IPS-15b (cell line): Measurements from ENCODE around the gene CCDC18.
"Not testable (repeated sequence)": the region's sequence is repeated elsewhere in the genome, so short reads cannot be mapped to it uniquely, and the experiment has no call there.

ENCODE experiments used
- H3K27me3 ChIP-seq: one replicate; pipeline ENCODE4 v1.6.1; 2013; ENCODE audit warnings: low read length; ENCODE audit not compliant: control insufficient read depth, insufficient read depth
- H3K36me3 ChIP-seq: one replicate; pipeline ENCODE4 v1.6.1; 2013; ENCODE audit warnings: low read length; ENCODE audit not compliant: control insufficient read depth, insufficient read depth
- H3K4me1 ChIP-seq: one replicate; pipeline ENCODE4 v1.6.1; 2013; ENCODE audit warnings: mild to moderate bottlenecking, low read length; ENCODE audit not compliant: control insufficient read depth, insufficient read depth
- H3K4me3 ChIP-seq: one replicate; pipeline ENCODE4 v1.5.1; 2013; ENCODE audit warnings: low read depth, low read length
- H3K9ac ChIP-seq: one replicate; pipeline ENCODE4 v1.6.1; 2013; ENCODE audit warnings: low read depth, mild to moderate bottlenecking, low read length
- H3K9me3 ChIP-seq: one replicate; pipeline ENCODE4 v1.6.1; 2013; ENCODE audit warnings: mild to moderate bottlenecking, low read length; ENCODE audit not compliant: control insufficient read depth, insufficient read depth

Gene CCDC18

DNA sequence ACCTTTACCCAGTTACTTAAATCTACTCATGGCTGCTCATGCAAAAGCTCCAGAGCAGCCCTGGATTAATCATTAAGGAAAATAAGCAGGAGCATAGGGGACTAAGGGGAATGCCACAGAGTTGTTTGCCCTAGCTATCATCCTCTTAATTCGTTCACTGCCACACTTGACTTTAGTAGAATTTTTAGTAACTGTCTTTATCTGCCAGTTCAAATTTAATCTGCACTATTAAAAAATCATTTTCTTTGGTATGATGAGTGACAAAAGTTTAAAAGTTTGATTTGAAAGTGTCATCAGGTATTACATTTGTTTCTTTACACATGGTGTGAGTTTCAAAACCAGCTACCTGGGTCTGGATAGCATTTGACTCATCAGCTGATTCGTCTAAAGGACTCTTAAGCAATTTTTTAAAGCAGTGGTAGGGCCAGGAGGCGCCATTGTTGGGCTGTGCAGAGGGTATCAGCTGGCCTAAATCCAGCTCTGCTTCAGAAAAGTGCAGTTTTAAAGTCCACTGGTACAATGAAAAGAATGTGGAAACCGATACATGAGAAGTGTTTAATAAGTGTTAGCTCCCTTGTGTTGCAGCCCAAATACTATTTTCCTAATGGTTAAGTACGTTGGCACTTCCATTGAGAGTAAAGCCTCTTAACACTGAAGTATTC lies 95.2 kb downstream of the CCDC18 start:
- Histone ChIP-seq H3K4me3 (no peak overlapping the region), H3K4me1 (peaks cover 15% of the 10 kb centered on the region), H3K9ac (no peak overlapping the region), H3K9me3 (no peaks in the 10 kb centered on the region), H3K36me3 (no peaks in the 10 kb centered on the region), H3K27me3 (no peaks in the 10 kb centered on the region)

DNA sequence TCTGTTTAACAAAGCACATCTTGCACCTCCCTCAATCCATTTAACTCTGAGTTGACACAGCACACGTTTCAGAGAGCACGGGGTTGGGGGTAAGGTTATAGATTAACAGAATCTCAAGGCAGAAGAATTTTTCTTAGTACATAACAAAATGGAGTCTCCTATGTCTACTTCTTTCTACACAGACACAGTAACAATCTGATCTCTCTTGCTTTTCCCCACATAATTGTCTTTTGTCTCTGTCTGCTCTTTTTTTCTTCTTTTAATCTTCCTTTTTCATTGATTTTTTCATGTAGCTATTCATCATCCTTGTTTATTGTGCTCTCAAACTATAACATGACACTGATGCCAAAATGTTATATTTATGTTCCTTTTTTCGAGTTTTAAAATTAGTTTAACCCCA lies 97.0 kb downstream of the CCDC18 start:
- H3K9ac ChIP-seq = not testable (repeated sequence)
- peak overlapping the region; percentile 19 for H3K4me3 ChIP-seq

DNA sequence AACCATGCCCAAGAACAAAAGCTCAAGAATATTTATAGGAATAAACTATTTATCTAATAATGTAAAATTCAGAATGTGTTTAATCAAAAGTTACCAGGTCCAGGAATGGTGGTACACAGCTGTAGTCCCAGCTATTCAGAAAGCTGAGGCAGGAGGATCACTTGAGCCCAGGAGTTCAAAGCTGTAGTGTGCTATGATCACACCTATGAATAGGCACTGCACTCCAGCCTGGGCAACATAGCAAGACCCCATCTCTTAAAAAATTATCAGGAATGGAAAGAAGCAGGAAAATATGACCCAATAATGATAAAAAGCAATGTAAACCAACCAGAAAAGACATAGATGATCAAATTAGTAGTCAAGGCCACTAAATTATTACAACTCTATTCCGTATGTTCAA lies 103.0 kb downstream of the CCDC18 start:
- H3K4me3 ChIP-seq = no peak overlapping the region
- no peaks in the 10 kb centered on the region for H3K4me1 ChIP-seq
- peaks cover under 1% of the 10 kb centered on the region for H3K36me3 ChIP-seq
- no peak overlapping the region for H3K9ac ChIP-seq
- peaks cover 4% of the 10 kb centered on the region for H3K9me3 ChIP-seq
- H3K27me3 ChIP-seq = no peaks in the 10 kb centered on the region

More for the DNA sequence above, 97.0 kb downstream of the CCDC18 start:
- not testable (repeated sequence) for H3K27me3 ChIP-seq, H3K36me3 ChIP-seq, H3K9me3 ChIP-seq
- peaks cover 15% of the 10 kb centered on the region for H3K4me1 ChIP-seq

DNA sequence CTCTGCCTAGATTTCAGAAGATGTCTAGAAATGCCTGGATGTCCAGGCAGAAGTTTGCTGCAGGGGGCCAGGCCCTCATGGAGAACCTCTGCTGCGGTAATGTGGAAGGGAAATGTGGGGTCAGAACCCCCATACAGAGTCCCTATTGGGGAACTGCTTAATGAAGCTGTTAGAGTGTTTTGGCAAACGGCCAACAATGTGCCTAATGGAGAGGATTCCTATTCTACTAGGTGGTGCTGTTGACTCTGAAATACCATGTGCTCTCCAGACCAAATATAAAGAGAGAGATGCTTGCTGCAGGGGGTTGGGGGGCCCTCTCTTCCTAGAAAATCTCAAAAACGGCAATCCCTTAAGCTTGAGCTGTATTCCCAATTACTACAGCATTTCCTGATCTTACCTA lies 108.0 kb downstream of the CCDC18 start:
- H3K36me3 ChIP-seq = peaks cover 3% of the 10 kb centered on the region
- H3K9me3 ChIP-seq = peaks cover 4% of the 10 kb centered on the region
- H3K4me1 ChIP-seq = no peaks in the 10 kb centered on the region
- no peak overlapping the region for H3K9ac ChIP-seq
- no peaks in the 10 kb centered on the region for H3K27me3 ChIP-seq
- H3K4me3 ChIP-seq = no peak overlapping the region

DNA sequence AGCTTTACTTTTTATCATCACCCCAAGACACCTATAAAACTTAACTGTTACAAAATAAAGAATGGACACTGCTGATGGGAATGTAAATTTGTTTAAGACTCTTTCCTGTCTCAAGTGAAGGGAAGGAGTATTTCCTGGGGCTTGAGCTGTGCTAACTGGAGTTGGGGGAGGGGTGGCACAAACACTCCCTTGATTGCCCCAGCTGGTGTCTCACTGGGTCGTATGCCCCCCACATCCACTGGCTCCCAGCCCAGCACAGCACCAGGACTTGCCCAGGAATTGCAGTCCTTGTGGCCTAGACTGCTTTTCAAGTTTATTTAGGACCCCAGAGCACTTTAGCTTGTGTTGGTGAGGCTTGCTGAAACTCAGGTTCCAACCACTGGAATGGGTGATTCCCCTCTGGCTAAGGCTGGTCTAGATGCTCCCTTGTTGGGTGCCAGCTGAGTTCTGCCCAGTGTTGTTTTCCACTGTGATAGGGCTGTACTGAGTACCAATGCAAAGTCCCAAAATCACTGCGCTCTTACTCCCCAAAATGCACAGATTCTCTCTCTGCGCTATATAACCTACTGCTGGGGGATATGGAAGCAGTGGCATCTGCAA lies 116.1 kb downstream of the CCDC18 start:
- H3K4me1 ChIP-seq = peaks cover 10% of the 10 kb centered on the region
- no peaks in the 10 kb centered on the region for H3K27me3 ChIP-seq
- no peak overlapping the region for H3K4me3 ChIP-seq
- no peaks in the 10 kb centered on the region for H3K36me3 ChIP-seq
- no peaks in the 10 kb centered on the region for H3K9me3 ChIP-seq
- no peak overlapping the region for H3K9ac ChIP-seq

DNA sequence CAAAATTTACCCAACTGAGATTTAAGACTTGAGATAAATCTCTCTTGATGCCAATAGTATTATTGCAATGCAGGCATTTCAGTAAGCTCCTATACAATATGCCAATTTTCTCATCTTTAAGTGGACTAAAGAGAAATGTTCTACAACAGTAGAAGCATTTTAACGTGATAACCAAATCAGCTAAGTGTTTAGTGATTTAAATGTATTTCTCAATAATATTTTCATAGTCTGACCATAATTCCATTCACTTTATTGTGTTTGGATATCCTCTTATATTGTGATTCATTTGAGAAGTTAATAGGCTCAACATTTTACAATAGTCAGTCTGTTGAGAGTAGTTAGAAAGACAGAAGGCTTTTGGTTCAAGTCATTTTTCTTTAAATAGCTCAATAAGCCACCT lies 120.6 kb downstream of the CCDC18 start:
- H3K4me3 ChIP-seq = no peak overlapping the region
- peaks cover 30% of the 10 kb centered on the region for H3K4me1 ChIP-seq
- no peaks in the 10 kb centered on the region for H3K27me3 ChIP-seq
- H3K9me3 ChIP-seq = no peaks in the 10 kb centered on the region
- no peak overlapping the region for H3K9ac ChIP-seq
- H3K36me3 ChIP-seq = no peaks in the 10 kb centered on the region

DNA sequence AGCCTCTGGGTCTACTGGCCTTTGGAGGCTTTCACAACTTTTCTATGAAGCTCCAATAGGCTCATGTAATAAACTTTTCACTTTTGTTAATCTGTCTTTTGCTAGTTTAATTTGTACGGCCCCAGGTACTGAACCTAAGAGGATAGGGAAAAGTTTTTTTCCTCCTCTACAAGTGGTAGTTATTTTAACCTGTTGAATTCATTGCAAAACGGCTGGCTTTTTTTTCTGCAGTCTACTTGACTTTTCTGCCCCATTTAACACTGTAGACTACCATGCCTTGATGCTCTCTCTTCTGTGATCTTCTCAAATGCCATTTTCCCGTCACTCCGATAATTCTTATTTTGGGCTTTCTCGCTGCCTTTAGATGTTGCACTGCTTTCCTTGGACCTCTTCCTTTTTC lies 121.6 kb downstream of the CCDC18 start:
- Histone ChIP-seq H3K4me3 (no peak overlapping the region), H3K27me3 (no peaks in the 10 kb centered on the region), H3K9ac (no peak overlapping the region), H3K36me3 (no peaks in the 10 kb centered on the region), H3K4me1 (peaks cover 25% of the 10 kb centered on the region), H3K9me3 (no peaks in the 10 kb centered on the region)

DNA sequence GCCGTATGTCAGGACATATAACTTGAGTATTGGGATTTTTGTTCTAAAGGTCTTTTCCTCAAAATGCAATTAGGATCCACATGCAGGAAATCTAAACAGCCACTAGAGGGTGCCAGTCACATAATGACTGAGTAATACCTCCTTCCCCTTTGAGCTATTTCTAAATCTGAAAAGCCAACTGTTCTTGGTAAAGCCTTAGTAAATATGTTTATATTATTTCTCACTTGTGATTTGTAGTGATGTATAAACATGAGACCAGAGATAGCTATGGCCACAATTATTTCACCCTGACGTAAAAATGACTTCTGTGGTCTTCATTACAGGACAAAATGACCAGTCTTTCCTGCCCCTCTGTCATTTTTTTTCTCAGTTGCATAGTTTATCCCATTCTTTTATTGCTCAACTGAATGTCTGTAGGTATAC lies 124.2 kb downstream of the CCDC18 start:
- H3K36me3 ChIP-seq = no peaks in the 10 kb centered on the region
- no peaks in the 10 kb centered on the region for H3K9me3 ChIP-seq
- H3K4me1 ChIP-seq = peaks cover 25% of the 10 kb centered on the region
- no peak overlapping the region for H3K4me3 ChIP-seq
- H3K27me3 ChIP-seq = no peaks in the 10 kb centered on the region
- no peak overlapping the region for H3K9ac ChIP-seq

DNA sequence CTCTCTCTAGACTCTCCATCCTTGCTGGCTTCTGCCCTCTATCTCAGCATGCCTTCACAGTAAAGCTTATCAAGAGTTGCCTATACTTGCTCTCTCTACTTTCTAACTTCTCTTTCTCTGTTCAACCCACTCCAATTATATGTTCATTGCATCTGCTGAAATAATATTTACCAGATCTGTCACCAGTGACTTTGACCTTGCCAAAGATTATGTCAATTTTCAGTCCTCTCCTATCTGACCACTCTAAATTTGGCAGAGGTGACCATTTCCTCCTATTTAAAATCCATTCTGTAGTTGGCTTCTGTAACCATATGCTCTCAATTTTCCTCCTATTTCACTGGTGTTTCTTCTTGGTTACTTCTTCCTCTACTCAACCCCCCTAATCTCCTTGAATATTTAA lies 126.4 kb downstream of the CCDC18 start:
- Histone ChIP-seq H3K36me3 (no peaks in the 10 kb centered on the region), H3K4me1 (peaks cover 17% of the 10 kb centered on the region), H3K9ac (no peak overlapping the region), H3K4me3 (no peak overlapping the region), H3K27me3 (no peaks in the 10 kb centered on the region), H3K9me3 (no peaks in the 10 kb centered on the region)

DNA sequence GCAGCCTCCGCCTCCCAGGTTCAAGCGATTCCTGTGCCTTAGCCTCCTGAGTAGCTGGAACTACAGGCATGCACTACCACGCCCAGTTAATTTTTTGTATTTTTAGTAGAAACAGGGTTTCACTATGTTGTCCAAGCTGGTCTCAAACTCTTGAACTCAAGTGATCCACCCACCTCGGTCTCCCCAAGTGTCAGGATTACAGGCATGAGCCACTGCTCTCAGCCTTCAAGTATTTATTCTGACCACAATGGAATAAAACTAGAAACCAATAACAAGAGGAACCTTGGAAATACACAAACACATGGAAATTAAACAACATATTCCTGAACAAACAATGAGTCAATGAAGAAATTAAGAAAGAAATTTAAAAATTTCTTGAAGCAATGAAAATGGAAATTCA lies 132.5 kb downstream of the CCDC18 start:
- Histone ChIP-seq H3K27me3 (no peaks in the 10 kb centered on the region), H3K4me3 (no peak overlapping the region), H3K36me3 (no peaks in the 10 kb centered on the region), H3K9me3 (no peaks in the 10 kb centered on the region), H3K4me1 (no peaks in the 10 kb centered on the region), H3K9ac (no peak overlapping the region)

DNA sequence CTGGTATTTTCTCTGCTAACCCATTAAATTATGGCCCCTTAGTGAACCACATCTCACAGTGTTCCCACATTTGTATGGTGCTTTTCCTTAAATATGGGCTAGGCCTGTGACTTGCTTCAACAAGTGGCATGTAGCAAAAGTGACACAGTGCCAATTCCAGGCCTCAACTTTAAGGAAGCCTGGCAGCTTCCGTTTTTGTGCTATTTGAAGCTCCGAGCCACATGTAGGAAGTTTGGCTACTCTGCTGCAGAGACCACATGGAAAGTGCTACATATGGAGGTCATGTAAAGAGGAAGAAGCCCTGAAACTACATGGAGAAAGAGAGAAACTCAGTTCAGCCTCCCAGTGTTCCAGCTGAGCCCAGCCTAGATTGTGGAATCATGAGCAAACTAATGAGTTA lies 136.7 kb downstream of the CCDC18 start:
- Histone ChIP-seq H3K9me3 (peaks cover 13% of the 10 kb centered on the region), H3K9ac (no peak overlapping the region), H3K4me1 (no peaks in the 10 kb centered on the region), H3K36me3 (no peaks in the 10 kb centered on the region), H3K4me3 (no peak overlapping the region), H3K27me3 (no peaks in the 10 kb centered on the region)

DNA sequence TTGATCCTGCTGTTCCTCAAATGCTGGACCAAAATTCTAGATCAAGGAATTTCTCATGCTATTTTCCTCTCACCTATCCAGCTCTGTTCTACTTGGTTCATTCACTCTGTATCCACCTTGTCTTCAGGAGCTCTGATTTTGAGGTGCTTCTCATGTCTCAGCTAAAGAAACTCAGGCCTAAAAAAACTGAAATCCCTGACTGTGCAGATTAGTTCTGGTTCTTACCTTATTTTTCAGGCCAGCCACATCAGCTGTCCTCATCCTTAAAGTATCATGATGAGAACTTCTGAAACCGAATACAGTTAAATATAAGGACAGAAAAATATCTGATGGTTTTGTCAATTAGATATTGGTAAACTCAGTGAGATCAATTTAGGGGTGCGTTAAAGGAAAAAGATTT lies 137.4 kb downstream of the CCDC18 start:
- Histone ChIP-seq H3K9me3 (peaks cover 13% of the 10 kb centered on the region), H3K27me3 (no peaks in the 10 kb centered on the region), H3K4me3 (no peak overlapping the region), H3K36me3 (no peaks in the 10 kb centered on the region), H3K9ac (no peak overlapping the region), H3K4me1 (no peaks in the 10 kb centered on the region)
